Measurements from ENCODE around the gene ARHGEF2. TPM values are rescaled to one million over a fixed set of nuclear protein-coding genes. Genes with fewer than 3 reads are reported as not detected.

The ARHGEF2 gene
- total RNA-seq = 23.8 TPM

DNA sequence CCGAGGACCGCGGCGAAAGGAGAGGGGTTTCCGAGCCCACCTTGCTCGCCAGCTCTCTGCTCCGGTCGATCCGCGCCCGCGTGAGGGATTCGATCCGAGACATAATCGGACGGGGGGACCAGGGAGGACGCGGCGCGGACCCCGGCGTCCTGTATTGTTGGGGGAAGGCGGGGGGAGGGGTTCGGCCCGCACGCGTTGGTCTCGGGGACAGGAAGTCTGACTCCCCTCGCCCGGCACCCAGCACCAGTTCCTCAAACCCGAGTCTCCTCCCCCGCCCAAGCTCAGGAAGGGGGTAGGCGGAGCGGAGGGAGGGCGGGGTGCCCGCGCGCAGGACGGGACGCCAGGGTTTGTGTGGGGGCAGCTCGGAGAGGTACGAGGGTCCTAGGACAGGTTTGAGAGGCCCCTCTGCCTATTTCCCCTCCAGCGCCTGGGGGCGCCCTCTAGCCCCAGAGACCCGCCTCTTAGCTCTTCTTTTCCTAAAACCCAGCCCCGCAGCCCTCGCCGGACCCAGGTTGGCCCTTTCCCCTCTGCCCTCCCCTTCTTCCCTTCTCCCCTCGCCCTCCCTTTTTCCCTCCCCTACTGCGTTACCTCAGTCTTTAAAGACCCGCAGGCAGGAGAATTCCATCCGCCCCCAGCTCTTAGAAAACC lies at the start of gene ARHGEF2:
Gene ARHGEF2 (minus strand): TSS at position 223 of the 648 bp plus-strand sequence. CDS start 120 bp downstream, at position 103.
- peak; percentile 65 for ATAC-seq

DNA sequence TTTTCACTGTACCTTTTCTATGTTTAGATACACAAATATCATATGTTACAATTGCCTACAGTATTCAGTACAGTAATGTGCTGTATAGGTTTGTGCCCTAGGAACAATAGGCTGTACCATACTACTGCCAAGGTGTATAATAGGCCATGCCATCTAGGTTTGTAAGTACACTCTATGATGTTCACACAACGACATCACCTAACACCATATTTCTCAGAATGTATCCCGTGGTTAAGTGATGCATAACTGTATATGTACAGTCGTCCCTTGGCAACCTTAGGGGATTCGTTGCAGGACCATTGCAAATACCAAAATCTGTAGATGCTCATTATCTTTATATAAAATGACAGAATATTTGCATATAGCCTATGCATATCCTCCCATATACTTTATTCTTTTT lies 48.2 kb upstream of the ARHGEF2 start:
- ATAC-seq = no peak

DNA sequence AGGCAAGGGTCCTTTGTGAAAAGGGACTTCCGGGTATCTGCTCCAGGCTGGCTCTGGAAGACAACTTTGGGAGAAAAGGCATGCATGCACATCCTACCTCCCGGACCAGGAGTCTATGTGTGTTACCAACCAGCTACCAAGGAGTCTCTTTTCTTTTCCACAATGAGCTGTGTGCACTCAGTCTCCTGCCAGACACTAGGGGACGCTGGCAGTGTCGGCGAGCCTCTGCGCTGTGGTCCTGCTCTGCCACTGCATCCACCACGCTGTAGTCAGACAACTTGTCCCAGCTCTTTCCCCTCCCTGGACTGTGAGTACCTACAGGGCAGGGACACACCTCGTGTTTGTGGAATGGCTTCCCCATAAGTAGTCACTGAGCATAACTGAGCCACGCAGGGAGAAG lies 47.5 kb upstream of the ARHGEF2 start:
- ATAC-seq = peak; percentile 87

DNA sequence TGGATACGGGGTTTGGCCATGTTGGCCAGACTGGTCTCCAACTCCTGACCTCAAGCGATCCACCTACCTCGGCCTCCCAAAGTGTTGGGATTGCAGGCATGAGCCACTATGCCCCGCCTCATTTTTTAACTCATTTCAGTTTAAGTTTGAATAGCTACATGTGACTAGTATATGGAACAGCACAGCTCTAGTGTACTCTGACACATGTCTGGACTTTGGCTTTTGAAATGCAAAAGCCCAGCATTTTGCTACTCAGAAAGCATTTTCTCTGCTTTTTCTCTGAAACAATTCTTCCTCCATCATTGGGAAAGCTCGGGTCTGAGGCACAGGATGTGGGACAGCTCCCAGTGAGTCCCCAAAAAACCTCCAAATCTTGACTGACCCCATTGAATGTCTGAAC lies 46.5 kb upstream of the ARHGEF2 start:
- ATAC-seq = no peak

DNA sequence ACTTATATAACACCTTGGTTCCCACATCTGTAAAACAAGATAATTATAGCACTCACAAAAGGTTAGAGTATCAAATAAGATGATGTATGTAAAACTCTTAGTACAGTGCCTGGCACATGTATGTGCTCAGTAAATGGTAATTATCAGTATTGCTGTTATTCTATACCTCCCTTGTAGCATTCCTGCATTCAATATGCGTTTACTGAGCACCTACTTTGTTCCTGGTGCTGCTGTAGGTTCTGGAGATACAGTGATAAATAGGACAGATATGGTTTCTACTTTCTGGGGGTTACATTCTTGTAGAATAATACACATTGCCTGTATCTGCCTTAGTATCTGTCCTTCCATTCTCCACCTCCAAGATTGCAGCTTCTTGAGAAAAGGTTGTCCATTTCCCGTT lies 43.6 kb upstream of the ARHGEF2 start:
- ATAC-seq = no peak

DNA sequence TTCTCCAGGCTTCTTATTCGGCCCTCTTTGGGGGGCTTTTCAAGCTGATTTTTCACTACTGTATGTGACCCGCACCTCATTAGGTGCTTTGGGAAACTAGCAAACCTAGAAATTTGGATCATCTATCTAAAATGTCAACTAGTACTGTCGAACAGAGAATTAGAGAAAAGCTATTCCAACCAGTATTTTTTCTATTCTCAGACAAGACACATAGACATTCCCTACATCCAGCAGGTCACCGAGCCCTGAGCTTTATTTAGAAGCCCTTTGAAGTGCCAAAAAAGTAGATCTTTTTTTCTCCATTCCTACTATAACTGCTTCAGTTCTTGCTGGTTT lies 42.7 kb upstream of the ARHGEF2 start:
- ATAC-seq = no peak

DNA sequence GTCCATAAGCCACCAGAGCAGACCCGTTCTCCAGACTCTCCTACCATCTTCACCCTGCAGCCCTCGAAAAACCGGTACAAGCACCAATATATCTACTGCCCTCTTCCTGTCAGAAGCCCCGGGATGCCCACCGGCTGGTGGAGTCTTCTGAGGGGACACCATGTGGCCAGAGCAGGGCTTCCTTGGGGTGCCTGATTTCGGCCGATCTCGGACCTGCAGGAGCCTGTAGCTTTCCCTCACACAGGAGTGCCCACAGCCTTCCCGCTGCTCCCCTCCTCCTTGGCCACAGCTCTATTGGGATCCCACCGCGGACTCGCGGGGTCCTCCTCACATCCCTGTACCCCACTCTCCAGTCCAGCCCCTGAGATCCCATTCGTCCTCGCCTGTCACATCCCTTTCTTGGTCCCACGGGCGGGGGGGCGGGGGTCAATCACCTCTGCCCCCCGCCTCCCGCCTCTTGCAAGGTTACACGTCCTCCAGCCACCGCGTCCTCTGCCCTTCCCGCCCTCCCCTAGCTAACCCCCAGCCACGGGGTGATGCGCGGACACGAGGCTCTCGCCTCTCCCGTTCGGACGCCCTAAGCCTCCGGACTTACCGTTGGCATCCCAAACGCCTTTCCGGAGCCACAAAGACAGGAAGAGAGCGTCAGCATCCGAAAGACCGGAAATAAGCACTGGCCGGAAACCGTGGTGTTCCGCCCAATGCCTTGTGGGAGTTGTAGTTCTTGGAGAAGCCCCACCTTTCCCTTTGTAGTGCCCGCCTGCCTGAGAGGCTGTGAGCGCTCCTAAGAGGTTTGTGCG lies 42.1 kb upstream of the ARHGEF2 start, which contains the start of gene SSR2:
Gene SSR2 (minus strand): TSS at position 659 of the 800 bp plus-strand sequence. CDS start 784 bp downstream, outside the sequence.
- peak; percentile 96 for ATAC-seq

DNA sequence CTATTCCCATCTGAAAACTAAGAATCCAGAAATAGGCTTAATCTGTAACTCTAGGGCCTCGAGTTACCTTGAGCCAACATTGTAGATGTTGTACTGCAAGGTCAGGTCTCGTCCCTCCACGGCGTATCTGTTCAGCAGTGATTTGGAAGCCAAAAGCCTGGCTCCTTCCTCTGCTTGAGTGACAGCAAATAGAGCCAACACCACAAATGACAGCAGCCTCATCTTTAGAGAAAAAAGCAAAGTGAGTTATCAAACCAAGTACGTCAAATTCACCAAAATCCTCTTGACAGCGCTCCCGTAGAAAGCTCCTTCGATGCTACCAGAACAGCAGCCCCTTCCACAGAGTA lies 41.6 kb upstream of the ARHGEF2 start:
- no peak for ATAC-seq

DNA sequence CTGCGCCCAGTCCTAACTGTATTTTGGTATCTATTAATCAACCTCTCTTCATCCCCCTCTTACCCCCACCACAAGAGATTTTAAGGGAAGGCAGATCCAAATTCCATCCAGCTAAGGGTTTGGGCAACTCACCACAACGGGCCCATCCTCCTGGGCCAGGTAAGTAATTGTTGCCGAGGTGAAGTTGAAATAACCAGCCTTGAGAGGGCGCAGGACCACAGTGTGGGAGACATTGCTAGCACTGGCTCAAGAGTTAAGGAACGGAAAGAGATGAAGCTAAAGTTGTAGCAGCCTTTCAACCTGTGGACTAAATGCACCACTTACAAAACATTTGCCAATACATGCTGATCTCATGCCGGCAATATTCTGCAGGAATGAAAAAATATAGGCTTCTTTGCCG lies 36.5 kb upstream of the ARHGEF2 start:
- no peak for ATAC-seq

DNA sequence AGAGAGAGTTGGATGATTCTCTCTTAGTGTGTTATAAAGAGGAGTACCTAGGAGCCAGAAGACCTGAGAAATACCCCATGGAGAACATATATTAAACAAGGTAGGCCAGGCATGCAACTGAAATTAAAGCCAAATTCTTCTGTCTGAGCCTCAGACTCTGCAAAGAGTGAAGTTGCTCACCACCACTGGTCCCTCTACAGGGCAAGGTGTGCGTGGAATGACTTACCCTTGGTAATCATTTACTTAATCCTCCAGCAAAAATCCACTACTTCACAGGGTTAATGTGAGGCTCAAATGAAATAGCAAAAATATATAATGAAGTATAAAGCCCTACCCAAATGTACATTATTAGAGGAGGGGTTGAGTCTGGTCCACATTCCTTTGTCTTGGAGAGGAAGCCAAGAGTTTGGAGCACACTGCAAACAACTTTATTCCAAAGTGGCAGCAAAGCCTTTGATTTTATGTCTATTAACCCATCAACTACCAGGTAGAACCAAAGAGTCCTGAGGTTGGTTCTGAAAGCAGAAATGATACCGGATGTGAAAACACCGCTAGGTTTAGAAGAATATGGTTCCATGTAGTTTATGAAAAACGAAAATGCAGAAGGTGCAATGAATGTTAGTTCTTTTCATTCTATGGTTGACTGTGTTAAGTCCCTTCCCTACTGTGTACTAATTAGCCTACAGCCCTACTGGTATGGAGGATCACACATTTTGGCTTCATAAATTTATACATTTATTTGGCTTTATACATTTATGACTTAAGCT lies 33.9 kb upstream of the ARHGEF2 start:
- no peak for ATAC-seq

DNA sequence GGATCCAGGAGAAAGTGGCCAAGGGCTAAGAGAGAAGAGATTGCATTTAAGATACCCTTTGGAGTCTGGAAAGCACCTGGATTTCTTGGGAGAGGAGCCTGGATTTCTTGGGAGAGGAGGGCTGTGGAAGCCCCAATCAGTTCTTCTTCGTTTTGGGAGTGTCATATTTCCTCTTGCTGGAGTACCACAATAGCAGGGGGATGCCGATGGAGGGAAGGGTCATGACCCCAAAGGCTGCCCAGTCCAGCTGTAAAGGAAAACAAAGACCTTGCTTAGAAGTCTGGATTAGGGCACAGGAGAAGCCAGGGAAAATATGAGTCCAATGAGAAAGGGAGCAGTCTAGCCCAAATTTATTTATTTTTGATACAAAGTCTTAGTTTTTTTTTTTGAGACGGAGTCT lies 31.1 kb upstream of the ARHGEF2 start:
- no peak for ATAC-seq

DNA sequence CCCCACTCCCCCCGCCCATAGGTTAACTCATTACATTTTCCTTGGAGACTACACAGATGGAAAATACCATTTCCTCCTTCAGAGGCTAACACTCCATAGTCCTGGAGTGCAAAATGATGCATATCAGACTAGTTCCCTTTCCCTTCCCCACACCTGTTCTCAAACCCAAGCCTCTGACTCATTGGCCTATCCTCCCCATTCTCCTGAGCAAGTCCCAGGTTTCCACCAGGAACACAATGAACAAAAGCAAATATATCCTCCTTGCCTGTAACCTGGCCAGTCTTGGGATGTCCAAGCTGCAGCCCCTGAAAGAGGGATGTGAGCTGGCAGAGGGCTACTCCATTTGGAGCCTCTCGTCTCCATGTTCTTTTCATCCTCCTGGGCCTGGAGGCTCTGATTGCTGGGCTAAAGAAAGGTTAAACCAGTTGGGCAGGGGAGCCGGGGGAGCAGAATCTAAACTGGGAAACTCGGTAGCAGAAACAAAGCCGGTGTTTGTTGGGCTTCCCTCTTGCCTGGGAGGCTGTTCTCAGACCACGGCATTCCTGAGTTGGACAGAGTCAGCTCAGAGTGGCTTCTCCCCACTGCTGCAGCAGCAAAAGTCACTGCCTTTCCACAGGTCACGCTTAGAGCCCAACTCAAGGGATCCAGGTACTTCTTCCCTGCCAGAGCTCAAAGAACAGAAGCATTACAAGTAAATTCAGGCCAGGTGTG lies 28.5 kb upstream of the ARHGEF2 start:
- ATAC-seq = peak; percentile 31

DNA sequence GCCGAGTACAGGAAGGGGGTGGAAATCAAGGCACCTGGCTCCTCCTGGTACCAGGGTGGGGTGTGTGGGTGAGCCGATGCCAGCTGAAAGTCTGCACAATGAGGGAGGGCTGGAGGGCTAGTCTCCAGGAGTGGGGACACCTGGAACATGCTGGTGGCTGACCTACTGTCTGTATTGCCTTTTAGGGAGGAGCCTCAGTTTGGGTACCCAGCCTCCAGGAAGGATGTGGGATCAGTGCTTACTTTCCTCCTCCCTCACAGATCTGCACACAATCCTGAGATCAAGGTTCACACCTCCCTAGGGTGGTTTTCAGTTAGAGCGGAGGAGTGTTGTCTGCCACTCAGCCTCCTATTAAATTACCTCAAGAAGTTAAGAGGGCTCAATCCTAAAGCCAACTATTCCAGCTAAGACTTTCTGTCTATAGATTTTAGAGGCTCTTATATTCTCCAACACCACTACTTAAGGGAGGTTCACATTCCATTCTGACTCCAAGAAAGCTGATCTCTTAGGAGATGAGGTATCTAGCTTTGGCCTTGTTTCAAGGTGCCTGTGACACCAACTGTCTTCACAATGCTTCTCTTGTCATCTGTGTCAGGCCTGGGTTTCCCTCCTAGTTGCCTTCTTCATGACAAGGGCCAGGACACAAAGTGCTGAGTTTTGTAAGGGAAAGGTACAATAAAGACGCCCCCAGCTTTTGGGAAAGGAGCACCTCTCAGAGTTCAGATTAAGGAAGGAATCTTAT lies 26.7 kb upstream of the ARHGEF2 start:
- no peak for ATAC-seq

DNA sequence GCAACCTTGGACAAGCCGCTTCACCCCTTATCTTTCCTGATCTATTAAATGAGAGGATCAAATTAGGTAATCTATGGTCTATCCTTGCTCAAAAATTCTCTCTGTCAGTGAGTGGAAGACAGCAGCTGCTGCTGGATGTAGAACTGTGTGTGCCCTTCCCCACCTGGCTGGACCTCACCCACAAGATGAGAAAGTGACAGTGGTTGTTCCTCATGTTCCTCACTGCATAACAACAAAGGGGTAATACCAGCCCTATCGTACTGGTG lies 25.5 kb upstream of the ARHGEF2 start:
- ATAC-seq = no peak

DNA sequence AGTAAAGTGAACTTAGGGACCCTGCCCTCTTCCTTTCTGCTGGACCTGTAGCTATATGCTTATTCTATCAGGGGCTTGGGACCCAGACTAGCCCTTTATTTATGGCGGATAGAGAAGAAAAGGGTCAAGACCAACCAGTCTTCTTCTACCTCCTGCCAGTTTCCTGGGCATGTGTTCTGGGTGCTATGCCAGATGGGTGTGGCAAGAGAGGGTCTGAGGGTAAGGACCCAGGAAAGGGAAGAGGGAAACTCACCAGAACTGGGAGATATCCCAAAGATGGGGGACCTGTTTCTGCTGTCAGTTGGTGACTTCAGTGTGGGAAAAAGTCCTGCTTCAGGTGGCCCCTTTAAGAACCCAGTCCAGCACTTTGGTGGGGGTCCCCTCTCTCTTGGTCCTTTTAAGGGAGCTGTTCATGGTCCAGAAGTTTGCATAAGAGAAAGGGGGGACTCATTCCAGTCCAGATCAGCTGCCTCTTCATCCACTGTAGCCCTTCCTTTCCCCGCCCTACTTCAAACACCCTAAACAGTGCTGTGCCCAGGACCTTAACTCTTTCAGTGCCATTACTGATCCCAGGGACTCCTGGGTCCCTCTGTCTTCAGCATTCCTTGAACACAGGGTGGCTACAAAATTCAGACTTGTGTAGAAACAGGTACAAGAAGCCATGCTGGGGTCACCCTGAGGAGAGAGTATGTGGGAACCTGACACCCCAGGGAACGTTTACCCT lies 24.0 kb upstream of the ARHGEF2 start:
- peak; percentile 22 for ATAC-seq

DNA sequence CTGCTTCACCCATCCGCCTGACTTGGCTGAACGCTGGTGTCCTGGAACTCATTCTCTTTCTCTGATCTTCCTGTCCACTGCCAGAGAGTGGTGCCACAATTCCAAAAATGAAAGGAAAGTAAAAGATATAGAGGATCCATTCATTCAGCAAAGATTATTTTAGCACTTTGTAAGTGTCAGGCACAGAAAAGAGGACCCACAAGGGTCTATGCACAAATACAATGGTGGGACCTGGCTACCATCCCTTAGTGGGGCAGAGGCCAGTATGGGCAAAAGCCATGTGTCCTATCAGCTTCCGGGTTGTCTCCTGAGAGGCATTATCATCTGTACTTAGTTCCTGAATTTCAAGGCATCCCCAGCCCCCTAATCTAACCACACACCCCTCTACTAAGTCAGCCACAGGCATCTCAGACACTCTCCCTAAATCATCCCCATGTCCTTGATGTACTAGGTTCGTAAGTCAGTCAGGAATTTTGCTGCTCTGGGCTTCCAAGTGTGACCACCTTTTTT lies 23.4 kb upstream of the ARHGEF2 start:
- ATAC-seq = no peak

DNA sequence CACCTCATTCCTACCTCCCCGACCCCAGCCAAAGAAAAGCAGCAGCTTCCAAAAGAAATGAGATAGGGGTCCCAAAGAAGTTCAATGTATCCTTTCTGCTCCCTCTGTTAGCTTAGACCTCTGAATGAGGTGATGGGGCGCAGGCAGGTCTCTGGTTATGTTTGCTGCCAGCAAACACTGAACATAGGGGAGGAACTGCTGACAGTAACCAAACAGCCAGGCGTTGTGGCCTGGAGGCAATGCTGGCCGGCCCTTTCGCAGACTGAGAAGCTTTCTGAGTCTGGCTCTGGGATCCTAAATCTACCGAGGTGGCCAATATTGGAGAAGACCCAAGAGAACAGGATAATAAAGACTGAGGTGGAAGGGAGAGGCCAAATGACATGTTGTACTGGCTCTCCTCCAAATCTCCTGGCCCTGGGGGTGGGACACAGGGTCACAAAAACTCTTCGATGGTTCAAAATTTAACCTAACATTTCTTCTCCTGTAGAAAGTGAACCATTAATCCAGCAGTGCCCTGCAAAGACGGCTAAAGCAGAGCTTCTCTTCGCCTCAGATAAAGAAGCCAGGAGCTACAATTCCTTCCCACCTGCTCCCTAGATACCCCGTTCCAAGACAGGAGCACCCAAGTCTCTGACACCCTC lies 22.8 kb upstream of the ARHGEF2 start:
- no peak for ATAC-seq

DNA sequence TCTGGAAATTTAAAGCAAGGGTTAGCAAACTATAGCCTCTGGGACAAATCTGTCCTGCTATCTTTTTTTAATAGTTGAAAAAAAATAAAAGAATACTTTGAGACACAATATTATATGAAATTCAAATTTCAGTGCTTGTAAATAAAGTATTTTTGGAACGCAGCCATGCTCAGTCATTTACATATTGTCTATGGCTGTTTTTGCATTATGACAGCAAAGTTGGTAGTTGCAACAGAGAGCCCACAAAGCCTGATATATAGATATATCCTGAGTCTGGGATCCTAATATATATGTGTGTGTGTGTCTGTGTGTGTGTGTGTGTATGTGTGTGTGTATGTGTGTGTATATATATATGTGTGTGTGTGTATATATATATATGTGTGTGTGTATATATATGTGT lies 21.6 kb upstream of the ARHGEF2 start:
- ATAC-seq = no peak

DNA sequence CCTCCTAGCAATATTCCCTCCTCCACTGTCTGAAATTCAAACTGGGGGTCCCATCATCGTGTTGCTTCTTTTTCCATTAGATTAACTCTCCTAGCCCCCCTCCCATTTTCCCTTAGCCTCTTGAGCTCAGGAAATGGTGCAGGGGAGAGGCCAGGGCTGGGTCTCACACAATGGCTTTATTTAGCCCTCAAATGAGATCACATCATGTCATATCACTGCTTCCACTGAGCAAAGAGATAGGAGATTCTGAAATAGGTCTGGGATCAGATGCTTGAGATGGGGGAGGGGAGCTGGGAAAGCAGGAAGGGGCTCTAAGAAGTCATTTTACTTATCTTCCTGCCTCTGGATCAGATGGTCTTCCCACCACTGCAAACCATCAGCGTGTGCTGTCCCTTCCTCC lies 17.8 kb upstream of the ARHGEF2 start:
- ATAC-seq = no peak

DNA sequence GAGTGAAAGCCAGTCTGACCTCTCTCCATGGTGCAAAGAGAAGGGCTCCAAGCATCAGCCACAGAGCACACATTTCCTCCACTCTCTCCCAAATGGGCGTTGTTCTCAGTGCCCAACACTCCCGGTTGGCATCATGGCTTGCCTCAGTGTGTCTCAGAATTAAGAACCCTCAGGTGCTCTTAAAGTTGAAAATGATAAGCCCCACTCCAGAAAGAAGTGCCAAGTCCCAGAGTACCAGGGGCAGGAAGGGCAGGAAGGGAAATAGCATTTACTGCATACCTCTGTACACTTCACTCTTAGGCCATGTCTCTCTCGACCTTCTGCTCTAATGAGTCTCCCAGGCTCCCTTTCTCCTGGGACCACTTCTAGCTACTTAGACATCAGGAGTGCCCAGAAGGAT lies 15.2 kb upstream of the ARHGEF2 start:
- no peak for ATAC-seq
